Gastroesophageal sphincter (tissue), 4 donors: ENCODE data around the gene RAET1E. TPM values are rescaled to one million over a fixed set of nuclear protein-coding genes. Genes with fewer than 3 reads are reported as not detected.
"Not testable (repeated sequence)": the region's sequence is repeated elsewhere in the genome, so short reads cannot be mapped to it uniquely, and the experiment has no call there.

Experiments used
- ATAC-seq: fragments of 150-250 bp; one replicate; pipeline ENCODE4 v1.9.1; 2016; ENCODE audit warnings: mild to moderate bottlenecking, moderate library complexity
- H3K27ac ChIP-seq, 4 donors: fragments of 200-600 bp; sonication (generic) in 3 of 4; 1 replicate in 3 of 4; 2 replicates in 1 of 4; pipeline ENCODE4 v1.5.1; 2016 to 2019
- H3K27me3 ChIP-seq: fragments of 200-600 bp; sonication (generic); one replicate; pipeline ENCODE4 v1.5.1; 2019
- H3K36me3 ChIP-seq, 2 donors: fragments of 200-600 bp; sonication (generic); one replicate each; pipeline ENCODE4 v1.5.1; 2019; ENCODE audit warnings: control low read depth in 1 of 2
- H3K4me1 ChIP-seq, 3 donors: fragments of 200-600 bp; sonication (generic); 1 replicate in 2 of 3; 2 replicates in 1 of 3; pipeline ENCODE4 v1.5.1; 2016 to 2019; ENCODE audit warnings: control low read depth in 2 of 3
- H3K4me3 ChIP-seq, 2 donors: fragments of 200-600 bp; sonication (generic); one replicate each; pipeline ENCODE4 v1.5.1; 2019; ENCODE audit warnings: mild to moderate bottlenecking in 1 of 2, moderate library complexity in 1 of 2
- H3K9me3 ChIP-seq, 3 donors: fragments of 200-600 bp; sonication (generic); one replicate each; pipeline ENCODE4 v1.5.1; 2017 to 2019; ENCODE audit warnings: control low read depth in 2 of 3
- EP300 ChIP-seq: sonication (generic); formaldehyde crosslinking; IDR thresholded peaks from one replicate; pipeline ENCODE4 v1.6.1; 2017; ENCODE audit warnings: antibody characterized with exemption, mild to moderate bottlenecking
- POLR2A ChIP-seq, 2 donors: fragments of 450-650 bp; IDR thresholded peaks; one replicate each; pipeline ENCODE4 v1.6.1; 2017; ENCODE audit warnings: antibody characterized with exemption in 2 of 2, mild to moderate bottlenecking in 2 of 2, moderate library complexity in 1 of 2
- POLR2AphosphoS5 ChIP-seq: sonication (generic); formaldehyde crosslinking; IDR thresholded peaks from one replicate; pipeline ENCODE4 v1.6.1; 2017; ENCODE audit warnings: antibody characterized with exemption
- WGBS, 2 donors: methylation state at CpG; one replicate each; pipeline ENCODE4 v1.1.5; 2018; ENCODE audit warnings: low coverage in 1 of 2; 5-methylcytosine and 5-hydroxymethylcytosine counted together
- total RNA-seq, 4 donors: library from RNA; depleted of rRNA; stranded (reverse); fragments of >200 nt; gene quantifications; one replicate each; pipeline ENCODE4 v1.1.0, GENCODE V29; 2016
- TF ChIP-seq, protein P1 (sequence below), 4 experiments: fragments of 200-600 bp in 2 of 4; fragments of 450-650 bp in 2 of 4; sonication (generic) in 1 of 4; IDR thresholded peaks; one replicate each; pipeline ENCODE4 v1.5.1; 2017 to 2019; ENCODE audit warnings: antibody characterized with exemption in 4 of 4, mild to moderate bottlenecking in 2 of 4, moderate library complexity in 2 of 4

RAET1E gene
- total RNA-seq, 4 donors from 2014 or later: 0.69 TPM; not detected in 3

DNA sequence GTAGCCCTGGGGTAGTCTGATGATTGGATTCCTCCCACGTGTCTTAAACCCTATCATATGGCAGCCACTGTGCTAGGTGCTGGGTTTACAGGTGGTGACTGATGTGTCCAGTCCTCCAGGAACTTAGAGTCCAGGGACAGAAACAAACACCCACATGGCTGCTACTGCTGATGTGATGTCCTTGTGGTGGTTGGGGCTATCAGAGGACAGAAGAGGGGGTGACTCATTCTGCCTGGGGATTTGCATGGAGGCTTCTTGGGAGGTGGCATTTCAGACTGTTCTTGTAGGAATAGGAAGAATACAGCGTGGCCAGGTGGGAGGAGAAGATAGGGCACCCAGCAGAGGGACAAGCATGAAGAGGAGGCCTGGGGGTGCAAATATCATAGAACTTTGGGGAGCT lies 15.2 kb upstream of the RAET1E start:
- no peaks in the 10 kb centered on the region for H3K36me3 ChIP-seq
- TF ChIP-seq POLR2AphosphoS5 (no peak), POLR2A (IDR thresholded peaks at IDR 0.05) (no peak)
- TF ChIP-seq, protein P1, sequence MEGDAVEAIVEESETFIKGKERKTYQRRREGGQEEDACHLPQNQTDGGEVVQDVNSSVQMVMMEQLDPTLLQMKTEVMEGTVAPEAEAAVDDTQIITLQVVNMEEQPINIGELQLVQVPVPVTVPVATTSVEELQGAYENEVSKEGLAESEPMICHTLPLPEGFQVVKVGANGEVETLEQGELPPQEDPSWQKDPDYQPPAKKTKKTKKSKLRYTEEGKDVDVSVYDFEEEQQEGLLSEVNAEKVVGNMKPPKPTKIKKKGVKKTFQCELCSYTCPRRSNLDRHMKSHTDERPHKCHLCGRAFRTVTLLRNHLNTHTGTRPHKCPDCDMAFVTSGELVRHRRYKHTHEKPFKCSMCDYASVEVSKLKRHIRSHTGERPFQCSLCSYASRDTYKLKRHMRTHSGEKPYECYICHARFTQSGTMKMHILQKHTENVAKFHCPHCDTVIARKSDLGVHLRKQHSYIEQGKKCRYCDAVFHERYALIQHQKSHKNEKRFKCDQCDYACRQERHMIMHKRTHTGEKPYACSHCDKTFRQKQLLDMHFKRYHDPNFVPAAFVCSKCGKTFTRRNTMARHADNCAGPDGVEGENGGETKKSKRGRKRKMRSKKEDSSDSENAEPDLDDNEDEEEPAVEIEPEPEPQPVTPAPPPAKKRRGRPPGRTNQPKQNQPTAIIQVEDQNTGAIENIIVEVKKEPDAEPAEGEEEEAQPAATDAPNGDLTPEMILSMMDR (IDR thresholded peaks at IDR 0.05): no peak
- H3K27ac ChIP-seq: no peak overlapping the region
- WGBS, 2 donors: 100% methylated on average over 1 of the region's 2 CpGs
- H3K27me3 ChIP-seq: no peaks in the 10 kb centered on the region
- ATAC-seq: no peak
- peaks cover 0 to 8% (median 0%) of the 10 kb centered on the region in 3 donors for H3K9me3 ChIP-seq
- H3K4me1 ChIP-seq: no peaks in the 10 kb centered on the region
- H3K4me3 ChIP-seq: no peak overlapping the region

GRCh38 chr6:149912680-149913079 lies 14.8 kb upstream of the RAET1E start:
- no CpG with 5 or more reads among the region's 3 CpGs for WGBS, 2 donors
- not testable (repeated sequence) for H3K4me3 ChIP-seq, H3K4me1 ChIP-seq, H3K36me3 ChIP-seq, ATAC-seq, H3K27ac ChIP-seq, H3K27me3 ChIP-seq, H3K9me3 ChIP-seq

- TF ChIP-seq EP300: no peak
- TF ChIP-seq POLR2AphosphoS5: no peak
- no peak for TF ChIP-seq POLR2A (IDR thresholded peaks at IDR 0.05)
- TF ChIP-seq, protein P1 (IDR thresholded peaks at IDR 0.05): no peak
- no peak overlapping the region for H3K27ac ChIP-seq
- no peak for ATAC-seq
- H3K9me3 ChIP-seq: peaks cover 0 to 8% (median 0%) of the 10 kb centered on the region in 3 donors
- H3K27me3 ChIP-seq: no peaks in the 10 kb centered on the region
- no peak overlapping the region for H3K4me3 ChIP-seq
- 89 to 92% methylated on average over 12 to 15 of the region's 23 CpGs for WGBS, 2 donors
- H3K36me3 ChIP-seq: no peaks in the 10 kb centered on the region
- H3K4me1 ChIP-seq: peaks cover 0 to 5% (median 0%) of the 10 kb centered on the region in 3 donors
These were observed 12.8 kb upstream of the RAET1E start for GRCh38 chr6:149910721-149911151.

DNA sequence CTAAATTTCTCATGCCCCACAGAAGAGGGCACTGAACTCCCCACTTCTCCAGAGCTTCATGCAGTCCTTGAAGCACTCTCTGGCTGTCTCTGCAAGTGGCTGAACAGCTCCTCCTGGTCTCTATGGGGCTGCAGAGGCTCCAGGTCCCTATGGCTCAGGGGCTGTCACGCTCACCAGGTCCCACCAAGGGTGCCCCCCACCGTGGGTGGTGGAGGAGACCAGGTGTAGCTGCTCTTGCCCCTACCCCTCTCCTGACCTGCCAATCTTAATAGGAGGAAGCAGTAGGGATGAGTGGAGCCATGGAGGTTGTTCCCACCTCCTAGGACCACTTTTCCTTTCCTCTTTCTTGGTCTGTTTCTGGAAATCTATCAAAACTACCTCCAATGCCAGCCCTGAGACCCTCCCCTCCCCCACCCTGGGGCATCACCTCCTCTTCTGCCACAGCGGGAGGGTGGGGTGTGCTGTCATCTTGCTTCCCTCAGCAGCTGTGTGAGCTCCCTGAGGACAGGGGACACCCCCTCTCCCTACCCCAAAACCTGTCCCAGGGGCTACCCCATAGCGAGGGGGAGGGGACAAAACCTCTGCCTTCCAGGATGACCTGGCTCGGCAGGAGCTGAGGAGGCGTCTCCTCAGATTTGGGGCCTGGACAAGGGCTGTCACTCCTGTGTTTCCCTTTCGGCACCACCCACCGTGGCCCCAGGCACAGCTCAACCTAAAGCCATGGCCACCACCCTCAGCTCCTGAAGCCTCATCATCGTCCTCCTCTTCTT lies 12.0 kb upstream of the RAET1E start:
- TF ChIP-seq, protein P1 (IDR thresholded peaks at IDR 0.05): no peak
- TF ChIP-seq POLR2AphosphoS5 (no peak), EP300 (no peak), POLR2A (IDR thresholded peaks at IDR 0.05) (no peak)
- Histone ChIP-seq H3K27me3 (no peaks in the 10 kb centered on the region), H3K27ac (no peak overlapping the region), H3K4me1 (peaks cover 0 to 8% (median 0%) of the 10 kb centered on the region in 3 donors), H3K9me3 (peaks cover 0 to 8% (median 0%) of the 10 kb centered on the region in 3 donors), H3K36me3 (no peaks in the 10 kb centered on the region), H3K4me3 (no peak overlapping the region)
- WGBS, 2 donors: 100% methylated on average over 1 to 3 of the region's 9 CpGs
- ATAC-seq: no peak

GRCh38 chr6:149908480-149908879 lies 10.6 kb upstream of the RAET1E start:
- H3K27me3 ChIP-seq, H3K36me3 ChIP-seq, H3K27ac ChIP-seq, H3K4me3 ChIP-seq, H3K9me3 ChIP-seq, ATAC-seq, H3K4me1 ChIP-seq: not testable (repeated sequence)
- WGBS, 2 donors: 50 to 80% methylated on average over 1 of the region's 4 CpGs

- no peaks in the 10 kb centered on the region for H3K27me3 ChIP-seq
- WGBS, 2 donors: 89 to 100% methylated on average over 2 of the region's 2 CpGs
- ATAC-seq: no peak
These were observed 9.4 kb upstream of the RAET1E start for GRCh38 chr6:149907317-149907716.

More at GRCh38 chr6:149907317-149907716, 9.4 kb upstream of the RAET1E start:
- H3K4me3 ChIP-seq: no peak overlapping the region
- H3K27ac ChIP-seq: no peak overlapping the region
- H3K9me3 ChIP-seq: peaks cover 0 to 8% (median 0%) of the 10 kb centered on the region in 3 donors
- peaks cover 0 to 8% (median 0%) of the 10 kb centered on the region in 3 donors for H3K4me1 ChIP-seq
- H3K36me3 ChIP-seq: no peaks in the 10 kb centered on the region
- TF ChIP-seq EP300 (no peak), POLR2AphosphoS5 (no peak), POLR2A (IDR thresholded peaks at IDR 0.05) (no peak)
- TF ChIP-seq, protein P1 (IDR thresholded peaks at IDR 0.05): no peak
